ACHN (cell line): ENCODE results near the gene ABLIM2.

ENCODE experiments used
- DNase-seq: peaks from one replicate; pipeline ENCODE4 v3.0.0-alpha.2; 2015
- in situ Hi-C: cut with HindIII; loops from 2 replicates; pipeline ENCODE4 v1.10.0; 2017; ENCODE audit warnings: low sequenced_read_pairs, low pct_ligation_motif_present, low pct_unique_long_range_greater_than_20kb

The ABLIM2 gene

DNA sequence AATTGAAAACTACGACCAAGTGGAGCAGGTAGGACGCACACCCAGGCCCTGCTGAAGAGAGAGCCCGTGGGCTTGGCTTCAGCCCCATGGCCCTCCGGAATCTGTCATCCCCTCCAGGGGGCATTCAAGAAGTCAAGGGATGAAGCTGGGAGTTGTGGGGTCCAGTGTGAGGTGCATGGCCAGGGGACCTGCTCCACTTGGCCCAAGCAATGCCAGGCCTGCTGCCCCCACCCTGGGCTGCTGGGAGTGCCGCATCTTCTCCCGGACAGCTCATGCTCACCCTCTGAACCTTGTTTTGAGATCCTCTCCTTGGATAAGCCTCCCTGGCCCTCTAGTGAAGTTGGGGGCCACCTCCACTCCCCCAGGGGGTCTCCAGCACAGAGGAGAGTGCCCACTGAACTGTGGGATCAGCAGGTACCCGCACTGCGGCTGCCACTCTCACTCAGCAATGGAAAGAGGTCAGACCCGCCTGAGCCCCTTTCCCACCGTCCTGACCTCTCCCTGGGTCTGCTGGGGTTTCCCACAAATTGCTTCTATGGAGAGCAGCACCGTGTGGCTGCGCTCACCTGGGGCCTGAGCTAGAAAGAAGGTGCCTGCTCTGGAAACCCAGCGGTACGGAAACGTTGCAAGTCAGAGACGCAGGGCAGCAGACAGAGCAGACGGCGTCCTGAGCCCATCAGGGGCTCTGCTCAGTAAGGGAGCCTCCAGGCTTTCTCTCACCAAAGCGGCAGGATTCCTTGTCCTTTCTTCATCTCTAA lies 5.0 kb upstream of the ABLIM2 start:
- in situ Hi-C loops = no loop called here
- DNase-seq = no peak

DNA sequence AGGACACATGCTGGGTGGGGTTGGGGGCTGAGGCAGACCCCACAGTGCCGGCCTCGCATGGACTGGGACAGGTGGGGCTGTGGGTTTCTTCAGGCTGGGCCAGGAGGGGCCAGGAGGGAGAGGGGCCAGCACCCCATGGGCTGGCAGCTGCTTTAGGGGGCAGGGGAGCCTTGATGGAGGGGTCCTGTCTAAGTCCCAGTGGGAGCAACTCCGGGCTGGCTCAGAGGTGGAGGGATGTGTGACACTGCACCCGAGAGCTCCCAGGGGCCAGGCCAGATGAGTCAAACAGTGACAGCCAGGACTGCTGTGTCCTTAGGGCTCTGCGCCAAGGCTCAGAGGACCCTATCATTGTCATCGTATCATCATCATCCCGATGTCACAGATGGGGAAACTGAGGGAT lies 4.4 kb upstream of the ABLIM2 start:
- no peak for DNase-seq
- in situ Hi-C loops = no loop called here

DNA sequence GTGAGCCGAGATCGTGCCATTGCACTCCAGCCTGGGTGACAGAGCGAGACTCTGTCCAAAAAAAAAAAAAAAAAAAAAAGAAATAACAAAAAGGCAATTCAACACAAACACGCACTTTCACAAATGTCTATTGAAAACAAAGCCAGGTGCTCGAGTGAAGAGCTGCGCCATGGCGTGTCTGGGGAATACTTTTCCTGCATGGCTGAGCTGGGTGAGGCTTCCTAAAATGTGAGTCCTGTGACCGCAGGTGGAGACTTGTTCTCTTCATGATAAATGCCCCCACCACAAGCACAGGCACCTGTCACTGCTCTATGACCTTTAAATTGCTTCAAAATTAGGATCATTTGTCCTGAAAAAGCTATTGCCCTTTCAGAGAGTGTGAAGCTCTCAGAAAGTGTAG lies 4.0 kb upstream of the ABLIM2 start:
- no peak for DNase-seq
- in situ Hi-C loops = no loop called here

DNA sequence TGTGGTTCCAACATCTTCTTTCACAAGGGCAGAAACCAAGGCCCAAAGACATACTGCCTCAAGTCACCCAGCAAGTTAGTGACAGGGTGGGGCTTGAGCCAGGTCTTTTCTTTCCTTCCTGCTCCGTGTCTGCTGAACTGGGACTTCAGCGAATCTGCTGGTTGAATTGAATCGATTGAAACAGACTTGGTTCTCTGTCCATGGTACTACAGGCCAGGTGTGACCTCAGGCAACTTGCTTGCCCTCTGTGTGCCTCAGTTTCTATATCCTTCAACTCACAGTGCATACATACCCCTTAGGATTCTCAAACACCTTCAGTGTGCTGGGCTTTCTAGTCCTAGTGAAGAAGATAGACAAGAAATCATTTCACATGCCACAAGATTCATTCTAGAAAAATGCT lies 2.0 kb upstream of the ABLIM2 start:
- in situ Hi-C loops = no loop called here
- DNase-seq = no peak

DNA sequence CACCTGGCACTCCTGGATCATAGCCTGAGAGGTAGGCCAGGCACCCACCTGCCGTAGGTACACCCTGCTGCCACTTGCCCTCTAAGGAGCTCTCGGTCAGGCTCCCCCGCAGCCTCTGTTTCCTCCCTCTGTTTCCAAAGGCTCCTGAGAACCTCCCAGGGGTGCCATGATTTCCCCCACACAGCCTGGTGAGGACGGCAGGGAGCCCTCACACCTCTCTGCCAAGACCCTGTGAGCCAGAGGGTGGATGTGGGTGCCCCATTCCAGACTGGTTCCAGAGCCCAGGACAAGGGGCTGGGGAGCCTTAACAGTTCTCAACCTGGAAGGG lies 1.6 kb upstream of the ABLIM2 start:
- no peak for DNase-seq
- in situ Hi-C loops = no loop called here

DNA sequence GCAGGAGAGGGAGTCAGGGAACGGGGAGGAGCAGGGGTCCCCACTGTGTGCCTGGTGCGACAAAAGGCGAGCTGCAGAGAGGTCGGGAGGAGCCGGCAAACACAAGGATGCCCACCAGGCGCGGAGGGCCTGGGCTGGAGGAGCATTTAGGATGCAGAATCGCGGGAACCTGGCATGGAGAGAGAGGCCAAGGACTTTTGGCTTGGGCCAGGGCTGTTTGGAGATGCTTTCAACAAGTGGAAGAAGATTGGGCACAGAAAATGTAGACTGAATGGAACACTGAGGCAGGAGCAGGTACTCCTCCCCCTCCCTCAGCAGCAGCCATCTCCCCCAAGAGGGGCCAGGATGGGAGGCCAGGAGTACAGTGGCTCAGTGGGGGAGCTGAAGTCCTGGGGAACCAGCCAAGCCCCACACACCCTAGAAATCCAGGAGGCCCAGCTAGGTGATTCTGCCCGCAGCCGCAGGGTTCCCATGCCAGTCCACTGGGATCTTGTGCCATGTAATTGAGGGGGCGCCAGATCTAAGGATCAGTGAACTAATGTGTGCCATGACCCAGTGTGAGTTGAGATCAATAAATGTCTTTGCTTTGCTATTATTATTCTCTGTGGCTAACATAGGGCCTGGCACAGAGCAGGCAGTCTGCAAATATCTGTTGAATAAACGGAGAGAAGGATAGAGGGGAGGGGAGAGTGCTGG lies 1.1 kb upstream of the ABLIM2 start:
- in situ Hi-C loops = no loop called here
- no peak for DNase-seq

DNA sequence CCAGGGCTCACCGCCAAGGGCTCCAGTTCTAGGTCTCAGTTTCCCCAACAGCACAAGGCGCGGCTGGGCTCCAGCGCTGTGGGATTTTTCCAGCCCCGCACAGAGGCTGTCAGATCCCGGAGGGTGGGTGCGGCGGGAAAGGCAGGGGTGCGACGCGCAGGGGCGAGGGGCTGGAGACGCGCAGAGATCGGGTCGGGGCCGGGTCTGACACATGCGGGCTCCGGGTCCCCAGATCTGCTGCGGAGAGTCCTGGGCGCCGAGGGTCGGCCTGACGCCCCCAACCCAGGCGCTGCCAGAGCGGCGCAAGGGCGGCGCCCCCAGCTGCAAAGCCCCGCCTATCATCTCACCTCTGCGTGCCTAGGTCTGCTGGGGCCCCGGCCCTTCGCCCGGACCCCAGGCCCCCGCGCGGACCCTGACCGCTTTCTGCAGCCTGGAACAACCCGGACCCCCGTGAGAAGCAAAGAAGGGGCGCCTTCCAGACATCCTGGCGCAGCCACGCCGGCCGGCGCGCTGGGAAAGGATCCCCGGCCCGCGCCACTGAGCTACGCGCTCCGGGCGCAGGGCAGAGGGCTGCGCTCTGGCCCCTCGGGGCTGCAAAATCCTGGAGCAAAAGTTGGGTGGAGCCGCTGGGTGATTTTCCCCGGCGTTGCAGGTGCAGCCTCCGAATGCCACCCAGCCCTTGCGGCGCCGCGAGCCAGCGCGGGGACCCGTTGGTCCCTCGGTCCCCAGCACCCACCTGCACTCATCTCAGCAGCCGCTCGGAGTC lies 486 bp downstream of the ABLIM2 start:
- DNase-seq = no peak
- in situ Hi-C loops = no loop called here

DNA sequence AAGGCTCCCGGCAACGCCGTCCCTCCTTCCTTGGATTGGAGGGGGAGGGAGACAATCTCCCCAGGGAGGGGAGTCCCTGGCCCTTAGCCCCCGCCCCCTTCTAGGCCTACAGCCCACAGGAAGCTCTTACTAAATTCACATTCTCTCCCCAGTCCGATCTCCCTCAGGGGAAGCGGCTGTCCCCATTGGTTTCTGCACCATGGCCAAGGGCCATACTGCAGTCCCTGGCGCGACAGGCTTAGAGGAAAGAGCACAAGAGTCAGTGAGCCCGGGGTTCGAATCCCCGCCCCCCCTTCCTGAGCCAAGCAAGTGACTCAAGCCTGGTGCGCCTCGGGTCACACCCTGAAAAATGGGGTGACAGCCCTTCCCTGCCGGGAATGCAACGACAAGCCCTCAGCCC lies 1.1 kb downstream of the ABLIM2 start:
- in situ Hi-C loops = no loop called here
- no peak for DNase-seq

DNA sequence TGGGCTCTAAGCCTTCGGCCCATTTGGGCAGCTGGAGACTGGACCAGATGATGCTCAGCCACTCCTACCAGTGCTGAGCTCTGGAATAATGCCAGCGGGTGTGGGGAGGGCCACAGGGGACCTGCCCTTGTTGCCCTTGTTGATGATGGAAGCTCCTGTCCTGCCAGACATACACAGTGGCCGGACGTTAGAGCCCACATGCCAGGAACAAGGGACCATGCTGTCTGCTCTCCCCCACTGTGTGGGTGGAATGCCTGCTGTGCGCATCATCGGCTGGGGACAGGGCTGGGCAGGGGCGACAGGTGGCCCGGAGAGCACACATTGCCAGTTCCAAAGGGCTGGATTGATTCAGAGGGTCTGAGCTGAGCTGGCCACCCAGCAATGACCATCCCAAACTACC lies 2.0 kb downstream of the ABLIM2 start:
- in situ Hi-C loops = no loop called here
- DNase-seq = no peak

DNA sequence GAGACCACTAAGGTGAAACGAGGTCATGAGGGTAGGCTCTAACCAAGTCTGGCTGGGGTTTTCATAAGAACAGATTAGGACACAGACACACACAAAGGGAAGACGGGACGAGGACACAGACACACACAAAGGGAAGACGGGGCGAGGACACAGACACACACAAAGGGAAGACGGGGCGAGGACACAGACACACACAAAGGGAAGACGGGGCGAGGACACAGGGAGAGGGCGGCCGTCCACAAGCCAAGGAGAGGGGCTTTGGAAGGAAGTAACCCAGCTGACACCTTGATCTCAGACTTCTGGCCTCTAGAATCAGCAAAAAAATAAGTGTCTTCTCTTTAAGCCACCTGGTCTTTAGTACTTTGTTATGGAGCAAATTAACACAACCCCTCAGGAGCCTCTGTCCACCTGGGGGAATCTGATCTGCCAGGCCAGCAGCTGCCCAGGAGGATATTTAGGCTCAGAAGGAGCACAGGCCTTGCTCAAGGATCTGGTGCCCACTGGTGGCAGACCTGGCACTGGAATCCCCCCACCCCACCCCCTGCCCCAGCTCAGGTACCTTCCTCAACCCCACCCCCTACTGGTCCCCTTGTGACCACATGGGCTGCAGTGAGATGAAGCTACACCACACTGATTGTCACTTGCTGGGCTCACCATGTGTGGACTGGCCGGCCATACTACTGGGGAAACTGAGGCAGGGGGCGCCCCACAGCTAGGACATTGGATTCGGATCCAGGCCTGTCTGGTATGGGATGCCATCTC lies 2.8 kb downstream of the ABLIM2 start:
- no peak for DNase-seq
- in situ Hi-C loops = no loop called here

DNA sequence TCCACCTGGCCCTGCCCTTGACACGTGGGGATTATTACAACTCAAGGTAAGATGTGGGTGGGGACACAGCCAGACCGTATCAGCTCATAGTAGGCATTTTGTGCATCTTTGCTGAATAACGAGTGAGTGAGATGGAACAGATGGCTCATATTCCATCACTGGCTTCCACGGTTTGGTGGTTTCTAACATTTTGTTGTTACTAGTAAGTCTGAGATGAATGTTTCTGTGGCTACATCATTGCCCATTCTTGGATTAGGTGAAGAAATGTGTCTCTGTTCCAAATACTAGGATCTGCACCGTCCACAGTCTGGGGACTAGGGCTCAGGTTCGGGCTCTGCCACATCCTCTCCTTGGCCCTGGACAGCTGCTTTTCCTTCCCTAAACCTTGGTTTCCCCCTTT lies 3.6 kb downstream of the ABLIM2 start:
- in situ Hi-C loops = no loop called here
- DNase-seq = no peak

DNA sequence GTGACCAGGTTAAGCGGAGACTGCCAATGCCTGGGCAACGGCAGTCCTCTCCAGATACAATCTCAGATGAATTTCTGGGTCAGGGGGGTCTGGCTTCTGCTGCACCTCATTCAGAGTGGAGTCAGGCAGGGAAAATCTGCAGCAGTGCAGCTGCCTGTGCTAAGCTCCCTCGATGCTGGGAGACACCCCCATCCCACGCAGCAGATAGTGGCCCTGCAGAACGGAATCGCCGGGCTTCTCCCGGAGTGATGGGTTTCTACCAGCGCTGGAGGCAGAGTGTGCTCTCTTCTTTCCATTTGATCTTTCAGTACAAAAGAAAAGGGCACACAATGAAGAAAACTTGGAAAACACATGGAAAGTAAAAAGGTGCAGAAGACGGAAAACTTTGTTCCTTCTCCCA lies 5.2 kb downstream of the ABLIM2 start:
- no peak for DNase-seq
- in situ Hi-C loops = no loop called here

DNA sequence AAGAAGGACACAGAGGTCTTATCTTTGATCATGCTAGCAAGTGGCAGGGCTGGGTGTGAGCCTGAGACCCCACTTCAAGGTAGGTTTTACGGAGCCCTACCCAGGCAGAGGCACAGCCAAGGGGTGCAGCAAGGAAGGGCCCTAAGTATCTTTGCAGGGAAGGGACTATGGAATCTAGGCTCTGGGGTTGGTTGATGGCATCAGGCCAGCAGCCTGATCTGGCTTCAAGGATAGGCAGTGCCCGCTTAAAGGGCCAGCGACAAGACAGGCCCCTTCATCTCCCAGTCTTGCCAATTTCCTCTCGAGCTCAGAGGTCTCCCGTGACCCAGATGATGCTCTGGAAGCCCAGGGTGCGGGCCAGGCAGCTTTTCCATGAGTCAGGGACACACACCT lies 5.8 kb downstream of the ABLIM2 start:
- DNase-seq = no peak
- in situ Hi-C loops = no loop called here

DNA sequence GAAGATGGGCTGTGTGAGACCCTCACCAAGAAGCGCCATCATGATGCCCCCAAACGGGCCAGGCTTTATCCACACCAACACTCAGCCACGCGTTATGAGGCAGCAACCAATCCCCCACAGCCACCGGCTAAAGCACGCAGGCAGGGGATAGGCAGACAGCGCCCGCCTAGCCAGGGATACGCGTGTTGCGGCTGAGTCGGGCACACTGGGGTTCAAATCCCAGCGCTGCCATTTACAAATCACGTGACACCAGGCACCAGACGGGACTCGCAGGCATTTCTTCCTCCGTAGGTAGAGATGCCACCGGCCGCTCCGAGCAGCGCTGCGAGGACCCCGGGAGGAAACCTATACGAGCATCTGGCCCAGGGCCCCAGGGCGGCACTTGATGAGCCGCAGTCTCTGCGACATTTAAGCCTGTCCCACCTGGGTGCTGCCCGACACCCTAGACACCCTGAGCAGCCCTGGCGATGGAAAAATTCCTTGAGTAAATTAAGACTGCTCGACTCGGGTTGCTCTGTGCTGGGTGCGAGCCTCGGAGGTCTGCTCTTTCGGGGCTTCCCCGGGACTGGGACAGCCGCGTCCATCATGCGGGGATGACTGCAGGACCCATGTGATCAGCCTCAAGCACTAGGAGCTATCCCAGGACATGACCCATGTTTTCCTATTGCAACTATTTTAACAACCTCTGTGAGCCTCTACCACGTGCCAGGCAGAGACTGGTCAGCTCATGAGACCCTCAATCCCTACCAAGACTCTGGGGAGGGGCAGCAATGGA lies 6.3 kb downstream of the ABLIM2 start:
- DNase-seq = no peak
- in situ Hi-C loops = no loop called here

DNA sequence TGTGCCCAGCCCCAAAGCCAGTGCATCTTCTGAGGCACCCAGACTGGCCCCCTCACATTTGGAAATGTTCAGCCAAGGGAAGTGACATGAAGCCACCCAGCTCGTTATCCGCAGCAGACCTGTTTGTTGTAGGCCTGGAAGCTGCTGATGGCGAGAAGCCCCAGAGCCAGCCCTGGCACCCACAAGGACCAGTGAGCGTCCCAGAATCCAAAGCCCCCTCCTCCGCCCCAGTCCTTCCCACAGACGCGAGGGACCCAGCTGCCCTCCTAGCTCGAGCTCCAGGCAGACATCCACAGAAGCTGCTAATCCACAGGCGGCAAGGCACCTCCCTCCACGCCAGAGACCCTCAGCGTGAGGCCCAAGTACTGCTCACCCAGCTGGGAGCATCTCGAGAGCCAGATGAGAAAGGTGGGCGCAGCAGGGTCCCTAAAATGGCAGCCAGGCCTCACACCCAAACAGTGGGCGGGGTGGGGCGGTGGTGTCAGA lies 7.4 kb downstream of the ABLIM2 start:
- no peak for DNase-seq
- in situ Hi-C loops = no loop called here

DNA sequence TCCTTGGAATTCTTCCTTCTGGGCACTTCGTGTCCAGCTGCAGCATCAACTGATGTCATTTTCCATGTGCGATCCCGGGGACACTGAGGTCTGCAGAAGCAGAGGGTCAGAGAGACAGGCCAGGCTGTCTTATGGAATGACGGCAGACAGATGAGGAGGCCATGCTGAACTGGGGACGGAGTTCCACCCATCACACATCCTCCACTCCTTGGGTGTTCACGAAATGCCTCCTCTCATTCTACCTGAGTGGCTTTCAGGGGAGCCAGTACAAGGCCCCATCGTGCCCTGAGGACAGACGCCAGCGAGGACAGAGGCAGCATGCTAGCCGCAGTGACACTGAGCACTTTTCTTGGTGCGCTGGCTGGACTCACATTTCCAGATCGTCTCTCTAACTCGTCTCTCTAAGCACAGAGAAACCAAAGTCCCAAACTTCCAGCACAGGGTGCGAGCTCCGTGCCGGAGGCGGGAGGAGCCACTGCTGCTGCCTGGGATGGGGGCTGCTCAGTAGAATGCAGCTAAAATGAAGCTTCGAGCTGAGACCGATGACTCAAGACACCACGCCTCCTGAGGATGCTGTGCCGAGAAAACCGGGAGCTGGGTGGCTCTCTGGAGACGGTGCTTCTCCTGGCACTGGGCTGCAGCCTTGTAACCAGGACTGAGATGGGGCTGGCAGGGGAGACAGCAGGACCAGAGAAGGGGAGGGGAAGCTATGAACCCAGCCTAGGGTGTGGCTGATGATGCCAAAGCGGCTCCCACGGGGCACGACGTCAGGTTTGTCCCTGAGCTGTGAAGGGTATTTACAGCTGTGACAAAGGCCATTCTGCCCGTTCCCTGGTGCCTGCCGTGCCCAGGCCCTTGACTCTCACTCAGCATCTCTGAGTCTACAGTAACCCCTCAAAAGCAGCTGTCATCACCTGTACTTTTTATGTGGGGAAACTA lies 8.2 kb downstream of the ABLIM2 start:
- DNase-seq = no peak

DNA sequence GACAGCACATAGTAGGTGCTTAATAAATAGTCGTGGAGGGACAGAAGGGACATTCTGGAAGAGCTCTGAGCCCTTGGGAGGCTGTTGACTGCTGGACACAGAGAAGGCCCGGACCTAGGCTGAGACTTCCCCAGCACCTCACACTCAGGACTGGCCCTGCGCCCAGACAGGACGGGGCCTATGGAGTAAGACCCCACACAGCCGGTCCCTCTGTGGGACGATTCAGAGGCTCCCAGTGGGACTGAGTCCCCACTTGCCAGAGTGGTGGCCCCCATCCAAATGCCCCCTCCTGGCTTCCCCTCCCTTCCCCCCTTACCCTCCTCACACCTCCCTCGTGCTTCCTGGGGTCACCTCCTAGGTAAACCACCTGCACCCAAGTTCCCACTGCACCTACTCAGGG lies 8.9 kb downstream of the ABLIM2 start:
- in situ Hi-C loops = no loop called here
- DNase-seq = no peak

More for the DNA sequence above, 8.2 kb downstream of the ABLIM2 start:
- in situ Hi-C loops = no loop called here
